HUES6 (cell line): Measurements from ENCODE around the gene ZIC5.
A peak's percentile ranks its signal among the peaks of the same experiment; 100 is the strongest.

Experiments used
- H3K27ac ChIP-seq: 2 replicates; pipeline ENCODE4 v1.7.0; 2013; ENCODE audit warnings: low read depth, mild to moderate bottlenecking, low read length, inconsistent platforms
- H3K27me3 ChIP-seq: 2 replicates; pipeline ENCODE4 v1.6.1; 2013; ENCODE audit warnings: low read length; ENCODE audit not compliant: control insufficient read depth, insufficient read depth
- H3K36me3 ChIP-seq: 2 replicates; pipeline ENCODE4 v1.6.1; 2013; ENCODE audit warnings: low read length; ENCODE audit not compliant: control insufficient read depth, insufficient read depth
- H3K4me1 ChIP-seq: 2 replicates; pipeline ENCODE4 v1.6.1; 2013; ENCODE audit warnings: low read length; ENCODE audit not compliant: control insufficient read depth, insufficient read depth
- H3K4me3 ChIP-seq: 2 replicates; pipeline ENCODE4 v1.5.1; 2013; ENCODE audit warnings: low read depth, low read length
- H3K9ac ChIP-seq: one replicate; pipeline ENCODE4 v1.6.1; 2013; ENCODE audit warnings: mild to moderate bottlenecking, low read length
- H3K9me3 ChIP-seq: 2 replicates; pipeline ENCODE4 v1.6.1; 2013; ENCODE audit warnings: low read depth, low read length; ENCODE audit not compliant: control insufficient read depth, insufficient read depth

ZIC5 gene

DNA sequence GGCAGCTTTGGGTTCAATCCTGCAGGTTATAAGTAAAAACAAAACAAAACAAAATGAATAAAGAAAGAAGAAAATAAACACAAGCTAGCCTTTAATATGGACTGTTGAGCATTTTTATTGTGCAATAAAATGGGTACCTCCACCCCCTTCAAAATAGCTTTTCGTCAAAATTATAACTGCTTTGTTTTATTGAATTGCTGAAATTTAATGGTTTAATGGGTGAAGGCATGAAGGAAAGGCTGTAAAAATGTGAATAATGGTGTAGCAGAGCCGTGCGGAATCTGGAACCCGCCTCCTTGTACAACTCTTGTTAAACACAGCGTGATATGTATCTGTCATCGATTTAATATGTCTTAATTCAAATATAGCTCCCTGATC is 2.2 kb upstream of the ZIC5 start:
- Histone ChIP-seq H3K36me3 (peaks cover 5% of the 10 kb centered on the region; the same call in 1 of the 2 replicates), H3K4me3 (no peak overlapping the region), H3K4me1 (peaks cover 61% of the 10 kb centered on the region)

DNA sequence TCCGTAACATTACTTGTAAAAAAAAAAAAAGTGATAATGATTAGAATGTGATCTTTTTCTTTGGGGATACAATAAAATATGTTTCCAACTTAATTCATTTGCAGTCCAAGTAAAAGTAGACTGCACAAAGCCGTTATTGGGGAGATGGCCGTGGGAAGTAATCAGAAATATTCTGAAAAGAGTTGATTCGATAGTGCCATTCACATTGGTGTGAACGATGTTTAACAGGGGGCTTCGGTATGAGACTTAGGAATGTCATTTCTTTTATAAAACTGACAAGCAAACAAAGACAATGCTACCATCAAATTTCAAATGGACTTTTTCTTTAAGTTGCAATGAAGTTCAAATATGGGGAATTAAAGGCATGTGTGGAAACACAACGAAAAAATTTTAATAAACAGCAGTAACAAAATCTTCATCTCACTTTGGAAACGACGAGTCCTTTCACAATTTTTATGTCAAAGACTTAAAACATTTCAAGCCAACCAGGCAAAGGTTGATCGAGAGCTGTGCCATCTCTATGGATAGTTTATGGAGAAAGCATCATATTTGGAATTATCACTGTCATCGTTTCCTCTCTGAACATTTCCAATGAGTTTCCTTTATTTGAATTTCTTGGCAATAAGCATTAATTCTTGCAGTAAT is 1.7 kb upstream of the ZIC5 start:
- peaks cover 58% of the 10 kb centered on the region for H3K4me1 ChIP-seq
- H3K4me3 ChIP-seq = 0 out of 2 replicates have a peak overlapping the region, but pooled peaks have one; percentile 91
- no peak overlapping the region for H3K27ac ChIP-seq
- peaks cover 87% of the 10 kb centered on the region for H3K27me3 ChIP-seq
- H3K9ac ChIP-seq = no peak overlapping the region
- H3K9me3 ChIP-seq = no peaks in the 10 kb centered on the region
- H3K36me3 ChIP-seq = peaks cover 5% of the 10 kb centered on the region; the same call in 1 of the 2 replicates

More for the DNA sequence above, 2.2 kb upstream of the ZIC5 start:
- no peaks in the 10 kb centered on the region for H3K9me3 ChIP-seq
- peaks cover 87% of the 10 kb centered on the region for H3K27me3 ChIP-seq
- no peak overlapping the region for H3K27ac ChIP-seq
- no peak overlapping the region for H3K9ac ChIP-seq

DNA sequence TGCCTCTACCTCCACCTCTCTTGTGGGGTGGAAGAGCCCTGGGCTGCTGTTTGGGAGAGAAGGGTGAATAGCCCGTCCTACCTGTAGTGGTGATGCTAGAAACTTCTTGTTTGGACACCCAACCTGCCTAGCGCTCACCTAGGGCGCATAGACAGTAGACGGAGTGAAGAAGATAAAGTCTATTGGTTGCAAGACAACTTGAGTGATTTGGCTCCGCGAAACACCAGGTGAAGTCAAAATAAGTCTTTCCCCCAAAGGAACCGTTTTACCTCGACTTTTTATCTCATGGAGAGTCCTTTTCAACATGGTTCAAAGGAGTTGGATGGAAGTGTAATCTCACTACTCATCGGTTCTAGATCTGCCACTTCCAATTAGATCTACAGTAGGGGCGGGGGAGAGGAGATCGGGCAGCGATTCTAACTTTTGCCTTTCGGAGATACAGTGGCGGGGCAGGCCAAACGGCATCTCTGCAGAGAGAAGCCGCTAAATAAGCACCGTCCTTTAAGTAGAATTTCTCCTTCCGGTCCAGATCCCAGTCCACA is 694 bp upstream of the ZIC5 start:
- Histone ChIP-seq H3K27ac (no peak overlapping the region), H3K4me1 (peaks cover 53% of the 10 kb centered on the region), H3K9me3 (no peaks in the 10 kb centered on the region), H3K4me3 (peak overlapping the region; percentile 91), H3K27me3 (peaks cover 87% of the 10 kb centered on the region), H3K36me3 (peaks cover 8% of the 10 kb centered on the region; the same call in 1 of the 2 replicates), H3K9ac (no peak overlapping the region)

DNA sequence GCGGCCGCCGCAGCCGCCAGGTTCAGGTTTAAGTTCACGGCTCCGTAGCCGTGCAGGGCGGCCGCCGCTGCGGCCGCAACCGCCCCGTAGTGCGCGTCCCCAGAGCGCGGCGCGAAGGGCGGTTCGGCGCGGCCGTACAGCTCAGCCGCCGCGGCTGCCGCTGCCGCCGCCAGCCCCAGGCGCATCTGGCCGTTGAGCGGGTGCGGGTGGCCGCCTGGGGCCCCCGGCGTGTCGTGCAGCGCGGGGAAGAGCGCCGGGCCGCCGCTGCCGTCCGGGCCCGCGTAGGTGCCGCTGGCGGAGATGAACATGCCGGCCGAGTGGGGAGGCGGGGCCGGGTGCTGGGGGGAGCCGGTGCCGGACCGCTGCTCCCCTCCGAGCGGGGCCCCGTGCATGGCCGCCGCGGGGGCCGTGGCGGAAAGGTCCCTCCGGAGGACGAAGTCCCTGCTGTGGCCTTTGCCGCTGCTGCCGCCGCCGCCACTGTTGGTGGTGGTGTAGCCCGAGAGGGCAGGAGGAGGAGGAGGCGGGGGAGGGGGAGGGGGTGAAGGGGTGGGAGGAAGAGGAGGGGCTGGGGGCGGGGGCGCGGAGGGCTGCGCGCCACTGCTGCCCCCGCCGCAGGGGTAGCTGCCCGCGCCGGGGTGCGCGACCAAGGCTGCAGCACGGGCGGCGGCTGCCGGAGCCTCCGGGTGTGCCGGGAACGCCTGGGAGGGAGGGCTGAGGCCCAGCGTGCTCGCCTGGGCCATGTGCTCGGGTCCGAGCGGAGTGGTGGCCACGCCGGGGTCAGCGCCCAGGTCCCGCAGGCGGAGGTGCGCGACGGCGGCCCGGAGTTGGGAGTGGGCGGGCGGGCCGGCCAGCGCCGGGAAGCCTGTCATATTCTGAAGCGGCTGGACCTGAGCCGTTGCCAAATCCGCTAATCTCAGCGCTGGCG is 654 bp downstream of the ZIC5 start:
- no peak overlapping the region for H3K27ac ChIP-seq
- H3K9me3 ChIP-seq = no peaks in the 10 kb centered on the region
- peaks cover 55% of the 10 kb centered on the region for H3K4me1 ChIP-seq
- peaks cover 8% of the 10 kb centered on the region; the same call in 1 of the 2 replicates for H3K36me3 ChIP-seq
- peak overlapping the region; percentile 66 for H3K9ac ChIP-seq
- peaks cover 82% of the 10 kb centered on the region for H3K27me3 ChIP-seq
- H3K4me3 ChIP-seq = peak overlapping the region; percentile 91

DNA sequence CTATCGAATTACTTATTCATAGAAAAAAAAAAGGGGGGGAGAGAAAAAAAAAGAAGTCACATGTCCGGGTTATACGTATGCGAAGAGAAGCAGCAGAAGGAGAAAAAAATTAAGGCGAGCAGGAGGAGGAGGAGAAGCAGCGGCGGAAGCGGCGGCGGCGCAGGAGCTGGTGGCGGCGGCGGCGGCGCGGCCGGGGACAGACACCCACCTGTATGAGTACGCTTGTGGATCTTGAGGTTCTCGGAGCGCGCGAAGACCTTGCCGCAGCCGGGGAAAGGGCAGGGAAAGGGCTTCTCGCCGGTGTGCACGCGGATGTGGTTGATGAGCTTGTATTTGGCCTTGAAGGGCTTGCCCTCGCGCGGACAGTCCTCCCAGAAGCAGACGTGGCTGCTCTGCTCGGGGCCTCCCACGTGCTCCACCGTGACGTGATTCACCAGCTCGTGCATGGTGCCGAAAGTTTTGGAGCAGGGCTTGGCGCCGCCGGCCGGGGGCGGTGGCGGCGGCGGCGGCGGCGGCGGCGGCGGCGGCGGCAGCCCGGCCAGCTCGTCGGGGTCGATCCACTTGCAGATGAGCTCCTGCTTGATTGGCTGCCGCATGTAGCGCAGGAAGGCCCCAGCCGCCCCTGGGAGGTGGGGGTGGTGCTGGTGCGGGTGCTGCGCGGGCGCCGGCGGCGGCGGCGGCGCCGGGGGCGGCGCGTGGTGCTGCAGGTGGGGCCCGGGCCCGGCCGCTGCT is 1.5 kb downstream of the ZIC5 start:
- Histone ChIP-seq H3K4me1 (peaks cover 53% of the 10 kb centered on the region), H3K9ac (peak overlapping the region; percentile 84), H3K9me3 (no peaks in the 10 kb centered on the region), H3K27me3 (peaks cover 80% of the 10 kb centered on the region), H3K36me3 (peaks cover 15% of the 10 kb centered on the region), H3K4me3 (peak overlapping the region; percentile 91), H3K27ac (no peak overlapping the region)

DNA sequence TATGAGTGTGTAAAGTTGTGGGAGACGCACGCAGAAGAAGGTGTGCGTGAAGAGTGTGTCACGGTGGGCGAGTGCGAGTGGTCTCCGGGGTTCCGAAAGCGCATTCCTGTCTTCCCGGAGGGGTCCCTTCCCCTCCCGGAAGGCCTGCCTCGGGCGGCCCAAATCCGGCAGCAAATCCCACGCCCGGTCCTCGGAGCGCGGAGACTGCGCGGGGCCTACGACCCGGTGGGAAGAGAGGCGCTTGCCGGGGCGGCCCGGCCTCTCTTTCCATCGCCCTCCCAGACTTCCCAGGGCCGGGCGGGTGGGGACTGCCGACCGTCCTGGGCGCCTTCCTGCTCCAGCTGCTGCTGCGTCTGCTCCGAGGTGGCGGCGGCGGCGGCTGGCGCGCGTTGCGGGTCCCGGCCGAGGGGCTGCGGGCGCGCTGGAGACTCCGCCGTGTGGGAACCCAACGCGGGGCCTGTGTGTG is 2.1 kb downstream of the ZIC5 start:
- Histone ChIP-seq H3K9me3 (no peaks in the 10 kb centered on the region), H3K36me3 (peaks cover 19% of the 10 kb centered on the region), H3K4me3 (peak overlapping the region; percentile 91), H3K27me3 (peaks cover 74% of the 10 kb centered on the region), H3K9ac (peak overlapping the region; percentile 84), H3K27ac (no peak overlapping the region), H3K4me1 (peaks cover 47% of the 10 kb centered on the region)

DNA sequence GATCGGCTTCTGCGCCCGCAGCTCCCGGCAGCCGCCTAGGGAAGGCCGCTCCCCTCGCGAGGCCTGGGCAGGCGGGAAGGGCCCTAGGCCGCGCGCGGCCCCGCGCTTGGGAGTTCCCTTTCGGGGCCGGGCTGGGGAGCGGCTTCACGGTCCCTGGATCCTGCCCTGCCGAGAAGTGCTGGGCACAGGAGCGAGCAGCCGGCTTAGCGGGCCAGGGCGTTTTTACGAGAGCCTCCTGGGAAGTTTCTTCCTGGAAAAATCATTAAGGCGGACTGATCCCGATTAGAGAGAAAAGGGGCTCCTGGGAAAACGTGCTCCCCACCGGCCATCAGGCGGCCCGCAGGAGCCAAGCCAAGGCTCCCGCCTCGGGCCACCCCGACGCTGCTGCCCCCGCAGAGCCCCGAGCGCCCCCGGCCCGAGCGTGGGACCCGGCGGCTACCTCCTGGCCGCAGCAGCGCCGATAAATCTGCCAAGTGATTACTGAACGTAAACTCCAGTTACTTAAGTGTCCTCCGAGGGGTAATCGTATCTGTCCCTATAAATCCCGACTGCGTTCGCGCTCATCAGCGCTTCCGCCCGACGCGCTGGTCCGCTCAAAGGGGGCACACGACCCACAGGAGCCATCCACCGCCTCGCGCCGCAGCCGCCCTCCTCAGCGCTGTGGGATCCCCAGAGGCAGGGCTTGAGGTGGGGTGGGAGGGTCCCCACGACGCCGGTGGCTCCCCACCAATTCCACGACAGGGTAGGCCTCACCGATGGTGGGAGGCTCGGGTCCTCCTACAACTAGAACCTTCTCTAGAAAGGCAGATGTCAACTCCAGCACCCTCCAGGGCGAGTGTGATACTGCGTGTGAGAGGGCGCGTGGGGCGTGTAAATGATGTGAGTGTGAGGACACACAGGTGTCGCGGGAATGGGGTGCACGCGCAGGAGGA is 2.8 kb downstream of the ZIC5 start:
- Histone ChIP-seq H3K27ac (0 out of 2 replicates have a peak overlapping the region, but pooled peaks have one; percentile 46), H3K4me3 (peak overlapping the region; percentile 91), H3K27me3 (peaks cover 68% of the 10 kb centered on the region), H3K4me1 (peaks cover 42% of the 10 kb centered on the region), H3K9me3 (no peaks in the 10 kb centered on the region), H3K36me3 (peaks cover 26% of the 10 kb centered on the region), H3K9ac (peak overlapping the region; percentile 84)

DNA sequence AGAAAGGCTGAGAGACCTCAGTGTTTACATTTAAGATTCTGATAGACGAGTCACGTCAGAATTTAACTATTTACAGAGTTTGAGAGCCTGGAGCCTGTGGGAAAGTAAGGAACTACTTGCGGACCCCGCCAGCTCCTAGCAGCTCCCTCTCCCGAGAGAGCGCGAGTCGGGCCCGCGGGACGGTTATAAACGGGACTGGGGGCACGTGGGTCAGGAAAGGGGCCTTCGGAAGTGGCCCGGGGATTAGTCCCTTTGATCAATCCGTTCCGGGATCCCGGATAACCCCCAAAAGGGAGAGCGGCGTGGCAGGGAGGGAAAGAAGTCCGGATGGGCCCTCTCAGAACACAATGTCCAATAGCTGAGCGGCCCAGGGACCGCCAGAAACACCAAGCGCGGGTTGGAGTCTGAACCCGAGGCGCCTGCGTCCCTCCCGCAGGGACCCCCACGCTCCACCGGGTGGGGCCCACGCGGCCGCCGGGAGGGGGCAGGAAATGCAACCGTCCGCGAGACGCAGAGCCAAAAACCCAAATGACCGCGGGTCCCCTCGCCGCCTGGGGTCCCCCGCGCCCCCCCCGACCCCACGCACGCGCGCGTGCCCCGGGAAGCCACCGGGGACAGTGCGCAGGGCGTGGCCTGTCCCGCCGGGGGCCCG is 3.6 kb downstream of the ZIC5 start:
- Histone ChIP-seq H3K27ac (no peak overlapping the region), H3K4me1 (peaks cover 35% of the 10 kb centered on the region), H3K4me3 (peak overlapping the region; percentile 91), H3K9ac (peak overlapping the region; percentile 41), H3K27me3 (peaks cover 62% of the 10 kb centered on the region), H3K36me3 (peaks cover 29% of the 10 kb centered on the region), H3K9me3 (no peaks in the 10 kb centered on the region)

DNA sequence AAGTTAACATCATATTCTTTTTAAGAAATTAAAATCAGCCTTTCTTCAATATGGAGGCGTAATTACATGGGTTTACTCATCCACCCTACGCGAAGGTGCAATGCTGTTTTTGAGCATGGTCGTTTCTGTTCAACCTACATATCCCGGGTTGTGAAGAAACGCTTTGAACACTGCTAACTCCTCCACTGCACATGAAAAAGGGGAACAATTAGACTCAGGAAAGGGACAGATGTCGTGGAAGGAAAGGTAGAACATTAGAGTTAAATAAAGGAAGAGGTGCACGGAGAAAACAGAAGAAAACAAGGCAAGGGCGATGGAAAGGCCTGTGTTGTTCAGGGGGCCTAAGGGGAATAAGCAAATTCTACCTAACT is 4.1 kb downstream of the ZIC5 start:
- peaks cover 29% of the 10 kb centered on the region for H3K36me3 ChIP-seq

More for the DNA sequence above, 4.1 kb downstream of the ZIC5 start:
- Histone ChIP-seq H3K27ac (no peak overlapping the region), H3K9me3 (no peaks in the 10 kb centered on the region), H3K9ac (peak overlapping the region; percentile 41), H3K4me1 (peaks cover 39% of the 10 kb centered on the region), H3K27me3 (peaks cover 62% of the 10 kb centered on the region), H3K4me3 (peak overlapping the region; percentile 91)
